Fibroblast of mammary gland (primary cell): ENCODE measurements around the gene ZNF548.
A peak's percentile ranks its signal among the peaks of the same experiment; 100 is the strongest.

Experiments
- DNase-seq: peaks from one replicate; pipeline ENCODE4 v3.0.0-alpha.2; 2010; ENCODE audit warnings: low read depth
- H3K4me3 ChIP-seq: 2 replicates; pipeline ENCODE4 v1.5.1; 2011; ENCODE audit warnings: low read depth, mild to moderate bottlenecking, low read length, moderate library complexity; ENCODE audit not compliant: control insufficient read depth
- CTCF ChIP-seq: conservative IDR thresholded peaks from 2 replicates; pipeline ENCODE4 v1.5.1; 2011; ENCODE audit warnings: low read depth, low read length, inconsistent platforms; ENCODE audit not compliant: control insufficient read depth, insufficient read depth

Gene ZNF548

GRCh38 chr19:57389730-57390598 is at the start of gene ZNF548:
TSS of gene ZNF548 (plus strand) at chr19:57389854. CDS start at chr19:57390100, 246 bp downstream.
- peak; percentile 99 for DNase-seq
- peak; percentile 3 for TF ChIP-seq CTCF
- H3K4me3 ChIP-seq, result peak within 1 kb of the TSS; percentile 92

- no peak overlapping the region for H3K4me3 ChIP-seq
- DNase-seq, result no peak
- TF ChIP-seq CTCF, result no peak
Observed at GRCh38 chr19:57342582-57342981, 47.1 kb upstream of the ZNF548 start.

DNA sequence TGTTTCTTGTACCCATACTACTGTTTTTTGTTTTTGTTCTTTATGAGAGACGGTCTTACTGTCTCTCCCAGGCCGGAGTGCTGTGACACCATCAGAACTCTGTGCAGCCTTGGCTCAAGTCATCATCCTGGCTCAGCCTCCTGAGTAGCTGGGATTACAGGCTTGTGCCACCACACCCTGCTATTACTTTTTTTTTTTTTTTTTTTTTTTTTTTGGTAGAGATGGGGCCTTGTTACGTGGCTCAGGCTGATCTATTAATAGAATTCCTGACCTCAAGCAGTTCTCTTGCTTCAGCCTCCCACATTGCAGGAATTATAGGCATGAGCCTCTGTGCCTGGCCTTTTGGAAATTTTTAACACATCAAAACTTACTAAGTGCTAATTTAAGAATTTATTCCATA is 41.5 kb upstream of the ZNF548 start:
- peak; percentile 56 for DNase-seq
- TF ChIP-seq CTCF, result no peak

DNA sequence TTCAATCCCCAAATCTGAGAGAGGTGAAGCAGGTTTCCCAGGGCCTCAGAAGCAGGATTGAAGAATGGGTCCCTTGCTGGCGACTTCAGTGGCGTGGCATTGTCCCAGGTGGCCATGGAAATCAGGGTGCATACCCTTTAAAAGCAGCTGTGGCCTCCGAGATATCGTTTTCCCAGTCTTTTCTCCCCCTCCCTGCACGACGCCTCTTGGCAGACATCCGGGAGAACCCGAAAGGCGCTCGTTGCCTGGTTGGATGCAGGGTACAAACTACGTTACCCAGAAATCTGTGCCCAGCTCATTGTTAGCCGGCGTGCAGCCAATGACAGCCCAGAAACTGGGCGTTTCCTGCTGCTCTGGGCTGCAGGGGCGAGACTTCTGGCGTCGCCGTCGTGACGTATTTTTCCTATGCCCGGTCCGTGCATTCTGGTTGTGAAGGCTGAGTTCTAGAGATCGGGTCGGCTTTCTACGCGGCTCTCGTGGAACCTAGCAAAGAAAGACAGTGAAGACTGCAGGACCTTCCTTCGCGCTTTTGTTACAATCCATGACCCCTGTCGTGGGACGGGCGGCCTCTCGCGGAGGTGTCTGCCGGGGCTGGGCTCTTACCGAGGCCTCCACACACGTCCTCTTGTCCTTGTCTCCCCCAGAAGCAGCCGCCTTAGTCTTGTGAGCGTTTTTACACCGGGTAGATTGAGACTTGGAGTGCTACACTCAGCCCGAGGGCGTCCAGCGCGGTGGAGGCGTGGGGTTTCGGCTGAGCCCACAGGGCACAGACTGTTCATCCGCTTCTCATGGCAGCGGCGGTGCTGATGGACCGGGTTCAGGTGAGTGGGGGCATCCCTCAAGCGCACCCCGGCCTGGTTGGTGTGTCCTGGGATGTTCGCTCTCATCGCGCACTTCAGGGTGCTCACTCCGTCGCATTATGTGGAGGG is 38.5 kb upstream of the ZNF548 start, which contains the start of gene ZNF304:
Gene ZNF304 (plus strand): TSS at position 395 of the 929 bp plus-strand sequence. CDS start 394 bp downstream, at position 789.
- no peak for TF ChIP-seq CTCF
- peak; percentile 95 for DNase-seq

More for the DNA sequence above, 41.5 kb upstream of the ZNF548 start:
- no peak overlapping the region for H3K4me3 ChIP-seq

GRCh38 chr19:57351867-57352266 is 37.8 kb upstream of the ZNF548 start:
- TF ChIP-seq CTCF, result peak; percentile 5
- peak; percentile 15 for DNase-seq
- H3K4me3 ChIP-seq, result peak overlapping the region; percentile 98

More for the DNA sequence above, 38.5 kb upstream of the ZNF548 start, which contains the start of gene ZNF304:
- H3K4me3 ChIP-seq, result peak within 1 kb of the TSS; percentile 98

DNA sequence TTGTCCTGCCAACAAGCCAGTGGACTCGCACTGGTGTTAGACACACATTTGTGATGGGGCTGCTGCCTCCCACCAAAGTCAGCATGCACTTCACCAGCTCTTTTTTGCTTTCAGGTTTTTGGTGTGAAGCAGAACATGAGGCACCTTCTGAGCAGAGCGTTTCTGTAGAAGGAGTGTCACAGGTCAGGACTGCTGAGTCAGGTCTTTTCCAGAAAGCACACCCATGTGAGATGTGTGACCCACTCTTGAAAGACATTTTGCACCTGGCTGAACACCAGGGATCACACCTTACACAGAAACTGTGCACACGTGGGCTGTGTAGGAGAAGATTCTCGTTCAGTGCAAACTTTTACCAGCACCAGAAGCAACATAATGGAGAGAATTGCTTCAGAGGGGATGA is 33.7 kb upstream of the ZNF548 start:
- H3K4me3 ChIP-seq, result no peak overlapping the region
- no peak for TF ChIP-seq CTCF
- DNase-seq, result no peak
